ENCODE results near the gene ORAI1.
"Not testable (repeated sequence)": the region's sequence is repeated elsewhere in the genome, so short reads cannot be mapped to it uniquely, and the experiment has no call there.

GRCh38 chr12:121633833-121634196, 7.5 kb downstream of the ORAI1 start:
- TF ChIP-seq CTCF, POLR2A, POLR2AphosphoS5 (IDR thresholded peaks at IDR 0.05): not testable (repeated sequence)
